Right forelimb (tissue), 1 donor: ENCODE data around the gene PPP2R2C.

Experiments
- DNase-seq: peaks from one replicate; pipeline ENCODE4 v3.0.0-alpha.2; 2018

PPP2R2C gene

GRCh38 chr4:6422105-6422504 lies 50.3 kb downstream of the PPP2R2C start:
- no peak for DNase-seq

- no peak for DNase-seq
Measured at GRCh38 chr4:6421397-6421796, 51.0 kb downstream of the PPP2R2C start.

GRCh38 chr4:6420972-6421371 lies 51.4 kb downstream of the PPP2R2C start:
- no peak for DNase-seq

- DNase-seq: no peak
Measured at GRCh38 chr4:6420036-6420435, 52.4 kb downstream of the PPP2R2C start.

- no peak for DNase-seq
Measured at GRCh38 chr4:6419452-6420028, 52.9 kb downstream of the PPP2R2C start.

- no peak for DNase-seq
Measured at GRCh38 chr4:6418193-6418755, 54.1 kb downstream of the PPP2R2C start.

GRCh38 chr4:6417516-6418050 lies 54.8 kb downstream of the PPP2R2C start:
- no peak for DNase-seq

- no peak for DNase-seq
Measured at GRCh38 chr4:6416518-6417286, 55.7 kb downstream of the PPP2R2C start.

- DNase-seq: no peak
Measured at GRCh38 chr4:6415031-6415705, 57.2 kb downstream of the PPP2R2C start.

- no peak for DNase-seq
Measured at GRCh38 chr4:6414578-6414977, 57.8 kb downstream of the PPP2R2C start.

- DNase-seq: no peak
Measured at GRCh38 chr4:6410664-6411063, 61.8 kb downstream of the PPP2R2C start.

- DNase-seq: no peak
Measured at GRCh38 chr4:6410068-6410467, 62.3 kb downstream of the PPP2R2C start.

- no peak for DNase-seq
Measured at GRCh38 chr4:6409381-6409780, 63.0 kb downstream of the PPP2R2C start.

- no peak for DNase-seq
Measured at GRCh38 chr4:6408263-6408662, 64.2 kb downstream of the PPP2R2C start.

GRCh38 chr4:6405397-6405706 lies 67.1 kb downstream of the PPP2R2C start:
- no peak for DNase-seq

GRCh38 chr4:6404611-6405396 lies 67.6 kb downstream of the PPP2R2C start:
- no peak for DNase-seq

- DNase-seq: no peak
Measured at GRCh38 chr4:6403400-6403685, 69.1 kb downstream of the PPP2R2C start.

GRCh38 chr4:6402566-6403399 lies 69.6 kb downstream of the PPP2R2C start:
- DNase-seq: no peak

GRCh38 chr4:6401797-6402196 lies 70.6 kb downstream of the PPP2R2C start:
- no peak for DNase-seq

- DNase-seq: no peak
Measured at GRCh38 chr4:6396696-6397236, 75.6 kb downstream of the PPP2R2C start.

- no peak for DNase-seq
Measured at GRCh38 chr4:6395466-6396228, 76.8 kb downstream of the PPP2R2C start.
